ENCODE data around the gene PSMB8.

The PSMB8 gene

GRCh38 chr6:32792901-32793435, 50.9 kb downstream of the PSMB8 start:
- DNase-seq (ENCODE audit: low spot score) = no peak
